K562 (cell line): ENCODE results near the gene SDF4. TPM values are rescaled to one million over a fixed set of nuclear protein-coding genes. Genes with fewer than 3 reads are reported as not detected.

Experiments
- CCNT2 ChIP-seq: IDR thresholded peaks from 2 replicates; pipeline ENCODE4 v1.6.1; 2011; ENCODE audit warnings: borderline replicate concordance, low read depth, mild to moderate bottlenecking, moderate library complexity, mixed read lengths, low read length; ENCODE audit not compliant: insufficient read length; ENCODE audit errors: extremely low read depth
- IFI16 ChIP-seq: fragments of 250-450 bp; sonication (Bioruptor Pico); IDR thresholded peaks from 2 replicates; pipeline ENCODE4 v2.1.2; 2022; ENCODE audit warnings: mild to moderate bottlenecking, inconsistent platforms
- PTTG1 ChIP-seq: fragments of 450-650 bp; IDR thresholded peaks from 2 replicates; pipeline ENCODE4 v1.6.1; 2016; ENCODE audit warnings: low read depth, mild to moderate bottlenecking, missing genetic modification characterization, missing compliant biosample characterization
- RB1 ChIP-seq: fragments of 450-650 bp; IDR thresholded peaks from 2 replicates; pipeline ENCODE4 v1.6.1; 2017; ENCODE audit warnings: low read depth, mild to moderate bottlenecking
- RBFOX2 ChIP-seq: fragments of 200-400 bp; formaldehyde crosslinking; IDR thresholded peaks from 2 replicates; pipeline ENCODE4 v1.6.1; 2017; ENCODE audit warnings: low read depth, mild to moderate bottlenecking, low read length, moderate library complexity
- TAF15 ChIP-seq: fragments of 200-400 bp; formaldehyde crosslinking; IDR thresholded peaks from 2 replicates; pipeline ENCODE4 v1.6.1; 2017; ENCODE audit warnings: mild to moderate bottlenecking, low read depth, low read length, moderate library complexity
- ZKSCAN8 ChIP-seq: fragments of 200-800 bp; sonication (Bioruptor generic); IDR thresholded peaks from 2 replicates; pipeline ENCODE4 v1.6.1; 2016; ENCODE audit warnings: missing genetic modification characterization, missing compliant biosample characterization
- ZNF239 ChIP-seq: fragments of 250-450 bp; sonication (Bioruptor Pico); IDR thresholded peaks from 2 replicates; pipeline ENCODE4 v1.4.0; 2020; ENCODE audit warnings: mild to moderate bottlenecking
- ZNF324 ChIP-seq: fragments of 250-450 bp; sonication (Bioruptor Pico); IDR thresholded peaks from 2 replicates; pipeline ENCODE4 v1.4.0; 2020; ENCODE audit warnings: mild to moderate bottlenecking
- ZNF696 ChIP-seq: fragments of 250-450 bp; sonication (Bioruptor Pico); conservative IDR thresholded peaks from 2 replicates; pipeline ENCODE4 v1.4.0; 2020; ENCODE audit warnings: mild to moderate bottlenecking, moderate library complexity
- polyA plus RNA-seq, 8 experiments: library from polyadenylated mRNA; depleted of rRNA in 4 of 8; stranded (reverse) in 5 of 8; unstranded in 3 of 8; fragments of >200 nt; fragmentation: Nextera tagmentation in 2 of 8; fragmentation: Illumina TruSeq in 1 of 8; extraction: Ambion mirVana in 2 of 8; extraction: Trizol in 1 of 8; gene quantifications; 2 replicates each; pipeline versions ENCODE4 v1.2.1 to v1.2.3, GENCODE V29; 2011 to 2014; ENCODE audit warnings: inconsistent platforms in 1 of 8, missing spikeins in 1 of 8
- total RNA-seq, 7 experiments: library from RNA; depleted of rRNA in 6 of 7; stranded (reverse); fragments of >200 nt in 6 of 7; fragmentation: Illumina TruSeq in 2 of 7; extraction: Trizol in 2 of 7; gene quantifications; 2 replicates each; pipeline versions ENCODE4 v1.2.1 to v1.2.3, GENCODE V29; 2011 to 2021; ENCODE audit warnings: low replicate concordance in 1 of 7
- TF ChIP-seq, protein P1 (sequence below): sonication (generic); formaldehyde crosslinking; IDR thresholded peaks from 2 replicates; pipeline ENCODE4 v1.8.0; 2023; ENCODE audit warnings: missing genetic modification reagents, mild to moderate bottlenecking, borderline replicate concordance
- TF ChIP-seq, protein P2 (sequence below): fragments of 450-650 bp; IDR thresholded peaks from 2 replicates; pipeline ENCODE4 v1.7.0; 2016; ENCODE audit warnings: borderline replicate concordance
- TF ChIP-seq, protein P3 (sequence below): fragments of 250-450 bp; sonication (Bioruptor Pico); IDR thresholded peaks from 2 replicates; pipeline ENCODE4 v1.8.0; 2021; ENCODE audit warnings: borderline replicate concordance, mild to moderate bottlenecking, moderate library complexity; ENCODE audit not compliant: poor library complexity, severe bottlenecking
- TF ChIP-seq, protein P4 (sequence below): sonication (generic); formaldehyde crosslinking; IDR thresholded peaks from 2 replicates; pipeline ENCODE4 v1.8.1; 2023; ENCODE audit warnings: missing genetic modification reagents, mild to moderate bottlenecking, borderline replicate concordance

Gene SDF4
- total and polyA plus RNA-seq, 9 of the 15 experiments (the other 6 are each of a cell fraction or from before 2014, with no cell fraction given), result 0.35 to 160 (median 65.2) TPM

DNA sequence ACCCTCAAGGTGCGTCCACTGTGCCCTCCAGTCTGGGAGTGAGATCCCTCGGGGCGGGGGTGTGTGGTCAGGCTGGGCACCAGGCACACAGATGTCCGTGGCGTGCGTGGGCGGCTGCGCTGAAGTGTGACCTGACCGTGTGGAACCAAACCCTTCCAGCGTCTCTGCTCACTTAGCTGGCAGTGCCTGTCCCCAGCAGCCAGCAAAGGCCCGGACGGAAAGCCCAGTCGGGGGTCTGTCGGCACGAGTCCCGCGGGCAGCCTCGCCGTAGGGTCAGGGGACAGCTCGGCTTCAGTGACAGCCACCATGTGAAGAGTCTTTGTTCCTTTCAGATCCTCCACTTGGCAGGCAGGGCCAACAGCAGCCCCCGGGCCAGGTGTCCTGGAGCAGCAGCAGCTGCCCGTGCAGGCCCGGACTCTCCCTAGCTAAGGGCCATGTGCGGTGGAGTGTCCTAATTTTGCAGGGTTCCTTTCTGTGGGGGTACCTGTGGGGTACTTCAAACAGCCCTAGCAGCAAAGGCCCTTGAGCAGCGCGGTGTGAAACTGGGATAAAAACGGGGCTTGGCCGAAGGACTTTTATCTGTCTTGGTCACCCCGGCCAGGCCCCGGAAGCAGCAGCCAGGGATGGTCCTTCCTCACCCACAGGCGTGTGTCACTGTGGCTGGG lies 46.6 kb downstream of the SDF4 start (continued):
- TF ChIP-seq, protein P1, sequence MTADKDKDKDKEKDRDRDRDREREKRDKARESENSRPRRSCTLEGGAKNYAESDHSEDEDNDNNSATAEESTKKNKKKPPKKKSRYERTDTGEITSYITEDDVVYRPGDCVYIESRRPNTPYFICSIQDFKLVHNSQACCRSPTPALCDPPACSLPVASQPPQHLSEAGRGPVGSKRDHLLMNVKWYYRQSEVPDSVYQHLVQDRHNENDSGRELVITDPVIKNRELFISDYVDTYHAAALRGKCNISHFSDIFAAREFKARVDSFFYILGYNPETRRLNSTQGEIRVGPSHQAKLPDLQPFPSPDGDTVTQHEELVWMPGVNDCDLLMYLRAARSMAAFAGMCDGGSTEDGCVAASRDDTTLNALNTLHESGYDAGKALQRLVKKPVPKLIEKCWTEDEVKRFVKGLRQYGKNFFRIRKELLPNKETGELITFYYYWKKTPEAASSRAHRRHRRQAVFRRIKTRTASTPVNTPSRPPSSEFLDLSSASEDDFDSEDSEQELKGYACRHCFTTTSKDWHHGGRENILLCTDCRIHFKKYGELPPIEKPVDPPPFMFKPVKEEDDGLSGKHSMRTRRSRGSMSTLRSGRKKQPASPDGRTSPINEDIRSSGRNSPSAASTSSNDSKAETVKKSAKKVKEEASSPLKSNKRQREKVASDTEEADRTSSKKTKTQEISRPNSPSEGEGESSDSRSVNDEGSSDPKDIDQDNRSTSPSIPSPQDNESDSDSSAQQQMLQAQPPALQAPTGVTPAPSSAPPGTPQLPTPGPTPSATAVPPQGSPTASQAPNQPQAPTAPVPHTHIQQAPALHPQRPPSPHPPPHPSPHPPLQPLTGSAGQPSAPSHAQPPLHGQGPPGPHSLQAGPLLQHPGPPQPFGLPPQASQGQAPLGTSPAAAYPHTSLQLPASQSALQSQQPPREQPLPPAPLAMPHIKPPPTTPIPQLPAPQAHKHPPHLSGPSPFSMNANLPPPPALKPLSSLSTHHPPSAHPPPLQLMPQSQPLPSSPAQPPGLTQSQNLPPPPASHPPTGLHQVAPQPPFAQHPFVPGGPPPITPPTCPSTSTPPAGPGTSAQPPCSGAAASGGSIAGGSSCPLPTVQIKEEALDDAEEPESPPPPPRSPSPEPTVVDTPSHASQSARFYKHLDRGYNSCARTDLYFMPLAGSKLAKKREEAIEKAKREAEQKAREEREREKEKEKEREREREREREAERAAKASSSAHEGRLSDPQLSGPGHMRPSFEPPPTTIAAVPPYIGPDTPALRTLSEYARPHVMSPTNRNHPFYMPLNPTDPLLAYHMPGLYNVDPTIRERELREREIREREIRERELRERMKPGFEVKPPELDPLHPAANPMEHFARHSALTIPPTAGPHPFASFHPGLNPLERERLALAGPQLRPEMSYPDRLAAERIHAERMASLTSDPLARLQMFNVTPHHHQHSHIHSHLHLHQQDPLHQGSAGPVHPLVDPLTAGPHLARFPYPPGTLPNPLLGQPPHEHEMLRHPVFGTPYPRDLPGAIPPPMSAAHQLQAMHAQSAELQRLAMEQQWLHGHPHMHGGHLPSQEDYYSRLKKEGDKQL (CRISPR knock-in tag), result no peak
- TF ChIP-seq, protein P2, sequence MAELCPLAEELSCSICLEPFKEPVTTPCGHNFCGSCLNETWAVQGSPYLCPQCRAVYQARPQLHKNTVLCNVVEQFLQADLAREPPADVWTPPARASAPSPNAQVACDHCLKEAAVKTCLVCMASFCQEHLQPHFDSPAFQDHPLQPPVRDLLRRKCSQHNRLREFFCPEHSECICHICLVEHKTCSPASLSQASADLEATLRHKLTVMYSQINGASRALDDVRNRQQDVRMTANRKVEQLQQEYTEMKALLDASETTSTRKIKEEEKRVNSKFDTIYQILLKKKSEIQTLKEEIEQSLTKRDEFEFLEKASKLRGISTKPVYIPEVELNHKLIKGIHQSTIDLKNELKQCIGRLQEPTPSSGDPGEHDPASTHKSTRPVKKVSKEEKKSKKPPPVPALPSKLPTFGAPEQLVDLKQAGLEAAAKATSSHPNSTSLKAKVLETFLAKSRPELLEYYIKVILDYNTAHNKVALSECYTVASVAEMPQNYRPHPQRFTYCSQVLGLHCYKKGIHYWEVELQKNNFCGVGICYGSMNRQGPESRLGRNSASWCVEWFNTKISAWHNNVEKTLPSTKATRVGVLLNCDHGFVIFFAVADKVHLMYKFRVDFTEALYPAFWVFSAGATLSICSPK, result no peak
- no peak for TF ChIP-seq TAF15
- TF ChIP-seq PTTG1, result no peak
- TF ChIP-seq CCNT2, result peak; percentile 33
- no peak for TF ChIP-seq ZKSCAN8
- TF ChIP-seq, protein P3, sequence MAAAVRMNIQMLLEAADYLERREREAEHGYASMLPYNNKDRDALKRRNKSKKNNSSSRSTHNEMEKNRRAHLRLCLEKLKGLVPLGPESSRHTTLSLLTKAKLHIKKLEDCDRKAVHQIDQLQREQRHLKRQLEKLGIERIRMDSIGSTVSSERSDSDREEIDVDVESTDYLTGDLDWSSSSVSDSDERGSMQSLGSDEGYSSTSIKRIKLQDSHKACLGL (CRISPR knock-in tag), result no peak
- no peak for TF ChIP-seq ZNF324 (CRISPR knock-in tag)
- no peak for TF ChIP-seq ZNF696
- TF ChIP-seq ZNF239, result no peak
- 0 out of 2 replicates have a peak, but pooled peaks have one; percentile 6 for TF ChIP-seq RB1
- TF ChIP-seq RBFOX2, result peak; percentile 71
- TF ChIP-seq, protein P4, sequence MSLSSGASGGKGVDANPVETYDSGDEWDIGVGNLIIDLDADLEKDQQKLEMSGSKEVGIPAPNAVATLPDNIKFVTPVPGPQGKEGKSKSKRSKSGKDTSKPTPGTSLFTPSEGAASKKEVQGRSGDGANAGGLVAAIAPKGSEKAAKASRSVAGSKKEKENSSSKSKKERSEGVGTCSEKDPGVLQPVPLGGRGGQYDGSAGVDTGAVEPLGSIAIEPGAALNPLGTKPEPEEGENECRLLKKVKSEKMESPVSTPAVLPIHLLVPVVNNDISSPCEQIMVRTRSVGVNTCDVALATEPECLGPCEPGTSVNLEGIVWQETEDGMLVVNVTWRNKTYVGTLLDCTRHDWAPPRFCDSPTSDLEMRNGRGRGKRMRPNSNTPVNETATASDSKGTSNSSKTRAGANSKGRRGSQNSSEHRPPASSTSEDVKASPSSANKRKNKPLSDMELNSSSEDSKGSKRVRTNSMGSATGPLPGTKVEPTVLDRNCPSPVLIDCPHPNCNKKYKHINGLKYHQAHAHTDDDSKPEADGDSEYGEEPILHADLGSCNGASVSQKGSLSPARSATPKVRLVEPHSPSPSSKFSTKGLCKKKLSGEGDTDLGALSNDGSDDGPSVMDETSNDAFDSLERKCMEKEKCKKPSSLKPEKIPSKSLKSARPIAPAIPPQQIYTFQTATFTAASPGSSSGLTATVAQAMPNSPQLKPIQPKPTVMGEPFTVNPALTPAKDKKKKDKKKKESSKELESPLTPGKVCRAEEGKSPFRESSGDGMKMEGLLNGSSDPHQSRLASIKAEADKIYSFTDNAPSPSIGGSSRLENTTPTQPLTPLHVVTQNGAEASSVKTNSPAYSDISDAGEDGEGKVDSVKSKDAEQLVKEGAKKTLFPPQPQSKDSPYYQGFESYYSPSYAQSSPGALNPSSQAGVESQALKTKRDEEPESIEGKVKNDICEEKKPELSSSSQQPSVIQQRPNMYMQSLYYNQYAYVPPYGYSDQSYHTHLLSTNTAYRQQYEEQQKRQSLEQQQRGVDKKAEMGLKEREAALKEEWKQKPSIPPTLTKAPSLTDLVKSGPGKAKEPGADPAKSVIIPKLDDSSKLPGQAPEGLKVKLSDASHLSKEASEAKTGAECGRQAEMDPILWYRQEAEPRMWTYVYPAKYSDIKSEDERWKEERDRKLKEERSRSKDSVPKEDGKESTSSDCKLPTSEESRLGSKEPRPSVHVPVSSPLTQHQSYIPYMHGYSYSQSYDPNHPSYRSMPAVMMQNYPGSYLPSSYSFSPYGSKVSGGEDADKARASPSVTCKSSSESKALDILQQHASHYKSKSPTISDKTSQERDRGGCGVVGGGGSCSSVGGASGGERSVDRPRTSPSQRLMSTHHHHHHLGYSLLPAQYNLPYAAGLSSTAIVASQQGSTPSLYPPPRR (CRISPR knock-in tag), result no peak
- TF ChIP-seq IFI16 (CRISPR knock-in tag), result no peak
